GM18505 (cell line): Measurements from ENCODE around the gene PNKD.

ENCODE experiments used
- ATAC-seq: cut with Tn5 transposase; IDR thresholded peaks from one replicate; pipeline ENCODE4 v1.9.1; 2021; ENCODE audit not compliant: unreplicated experiment
- POLR2A ChIP-seq: IDR thresholded peaks from 4 replicates; pipeline ENCODE4 v1.6.1; 2011; ENCODE audit warnings: borderline replicate concordance; ENCODE audit not compliant: insufficient read depth, insufficient read length; ENCODE audit errors: extremely low read depth

The PNKD gene

DNA sequence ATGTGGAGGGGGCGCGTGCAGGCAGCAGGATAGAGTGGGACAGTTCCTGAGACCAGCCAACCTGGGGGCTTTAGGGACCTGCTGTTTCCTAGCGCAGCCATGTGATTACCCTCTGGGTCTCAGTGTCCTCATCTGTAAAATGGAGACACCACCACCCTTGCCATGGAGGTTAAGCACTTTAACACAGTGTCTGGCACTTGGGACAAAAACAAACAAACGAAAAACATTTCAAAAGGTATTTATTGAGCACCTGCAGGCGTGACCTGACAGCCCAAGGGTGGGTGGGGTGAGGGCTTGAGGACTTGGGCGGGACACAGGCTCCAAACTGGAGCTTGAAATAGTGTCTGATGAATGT lies 124.7 kb downstream of the PNKD start:
- no peak for ATAC-seq
- TF ChIP-seq POLR2A, result no peak

DNA sequence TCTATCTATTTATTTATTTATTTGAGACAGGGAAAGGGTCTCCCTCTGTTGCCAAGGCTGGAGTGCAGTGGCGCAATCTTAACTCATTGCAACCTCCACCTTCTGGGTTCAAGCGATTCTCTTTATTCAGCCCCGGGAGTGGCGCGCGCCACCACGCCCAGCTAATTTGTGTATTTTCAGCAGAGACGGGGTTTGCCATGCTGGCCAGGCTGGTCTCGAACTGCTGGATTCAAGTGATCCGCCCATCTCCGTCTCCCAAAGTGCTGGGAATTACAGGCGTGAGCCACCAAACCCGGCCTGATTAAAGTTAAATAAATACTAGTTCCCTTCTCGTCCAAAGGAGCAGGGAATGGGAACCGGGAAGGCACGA lies 125.1 kb downstream of the PNKD start:
- no peak for TF ChIP-seq POLR2A
- no peak for ATAC-seq

DNA sequence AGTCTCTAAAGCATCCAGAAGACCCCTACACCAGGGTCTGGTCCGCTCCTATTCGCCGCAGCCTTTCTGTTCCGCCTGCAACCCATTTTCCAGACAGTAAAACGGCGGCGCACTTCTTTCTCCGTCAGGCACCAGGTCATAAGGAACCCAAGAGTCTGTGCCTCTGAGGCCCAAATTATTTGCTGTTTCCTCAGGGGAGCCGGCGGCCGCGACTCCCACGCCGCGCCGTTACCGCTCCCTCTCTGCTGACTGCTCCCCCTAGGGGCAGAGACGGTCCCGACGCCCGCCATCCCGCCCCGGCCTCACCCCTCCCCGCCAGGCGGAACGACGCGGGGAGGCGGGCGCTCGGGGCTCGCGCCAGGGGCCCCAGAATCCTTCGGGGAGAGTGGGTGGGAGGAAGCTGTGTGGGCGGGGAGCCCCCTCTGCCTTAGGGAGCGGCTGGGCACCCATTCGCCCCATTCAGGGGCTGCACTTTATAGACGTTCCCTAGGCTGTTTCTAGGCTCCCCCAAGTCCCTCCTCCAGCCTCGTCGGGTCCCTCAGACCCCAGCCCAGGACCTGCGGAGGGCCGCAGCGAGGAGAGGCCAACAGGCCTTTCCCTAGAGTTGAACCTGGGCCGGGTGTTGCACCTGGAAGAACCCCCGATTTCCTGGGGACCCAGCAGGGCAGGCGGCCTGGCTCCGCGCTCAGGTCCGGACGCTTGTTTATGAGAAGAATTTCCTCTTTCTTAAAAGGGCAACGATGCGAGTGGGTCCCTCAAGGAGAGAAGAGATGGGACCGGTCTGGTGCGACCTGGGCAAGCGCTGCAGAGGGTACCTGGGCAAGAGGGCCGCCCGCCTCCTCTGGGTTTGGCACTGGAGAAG lies 125.7 kb downstream of the PNKD start:
- TF ChIP-seq POLR2A, result no peak
- ATAC-seq, result peak; percentile 44
